ENCODE data around the gene HOXC12. TPM values are rescaled to one million over a fixed set of nuclear protein-coding genes. Genes with fewer than 3 reads are reported as not detected.

Gene HOXC12
- total RNA-seq, 1 donor from 2014 or later: not detected

DNA sequence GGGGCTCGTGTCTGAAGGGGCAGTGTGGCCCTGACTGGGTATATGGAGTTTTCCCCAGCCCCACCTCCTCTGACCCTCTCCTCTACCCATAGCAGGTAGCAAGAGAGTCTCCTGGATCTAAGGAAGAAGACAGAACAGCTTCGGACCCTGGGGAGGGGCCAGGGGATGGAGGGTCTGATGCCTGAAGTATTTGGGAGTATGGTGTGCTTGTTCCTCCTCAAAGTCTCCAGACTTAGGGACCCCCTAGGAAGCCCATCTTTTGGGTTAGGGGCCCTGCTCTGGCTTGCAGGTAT, 53.5 kb downstream of the HOXC12 start:
- Mint-ChIP-seq H3K36me3 (no peaks in the 10 kb centered on the region), H3K4me1 (ENCODE audit: unreplicated experiment) (peaks cover 24% of the 10 kb centered on the region), H3K27me3 (peaks cover 99% of the 10 kb centered on the region), H3K9me3 (no peaks in the 10 kb centered on the region), H3K4me3 (peak overlapping the region; percentile 83), H3K27ac (peak overlapping the region; percentile 36)
- no peak for DNase-seq (ENCODE audit: extremely low spot score, unreplicated experiment)
- TF ChIP-seq, protein P1, sequence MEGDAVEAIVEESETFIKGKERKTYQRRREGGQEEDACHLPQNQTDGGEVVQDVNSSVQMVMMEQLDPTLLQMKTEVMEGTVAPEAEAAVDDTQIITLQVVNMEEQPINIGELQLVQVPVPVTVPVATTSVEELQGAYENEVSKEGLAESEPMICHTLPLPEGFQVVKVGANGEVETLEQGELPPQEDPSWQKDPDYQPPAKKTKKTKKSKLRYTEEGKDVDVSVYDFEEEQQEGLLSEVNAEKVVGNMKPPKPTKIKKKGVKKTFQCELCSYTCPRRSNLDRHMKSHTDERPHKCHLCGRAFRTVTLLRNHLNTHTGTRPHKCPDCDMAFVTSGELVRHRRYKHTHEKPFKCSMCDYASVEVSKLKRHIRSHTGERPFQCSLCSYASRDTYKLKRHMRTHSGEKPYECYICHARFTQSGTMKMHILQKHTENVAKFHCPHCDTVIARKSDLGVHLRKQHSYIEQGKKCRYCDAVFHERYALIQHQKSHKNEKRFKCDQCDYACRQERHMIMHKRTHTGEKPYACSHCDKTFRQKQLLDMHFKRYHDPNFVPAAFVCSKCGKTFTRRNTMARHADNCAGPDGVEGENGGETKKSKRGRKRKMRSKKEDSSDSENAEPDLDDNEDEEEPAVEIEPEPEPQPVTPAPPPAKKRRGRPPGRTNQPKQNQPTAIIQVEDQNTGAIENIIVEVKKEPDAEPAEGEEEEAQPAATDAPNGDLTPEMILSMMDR (conservative IDR thresholded peaks at IDR 0.05): no peak

Small RNA genes within 50 kb of the gene (microRNA-seq; reads per million reads assigned to microRNA genes)
- 5.5 reads per million, percentile 21 among the genes with 10 or more reads in this experiment for gene MIR196A2

Other genes starting within 250 kb of the HOXC12 start
- gene CALCOCO1, start 227.5 kb upstream of the HOXC12 start, total RNA-seq (ENCODE audit: low replicate concordance): 66.2 and 86.7 TPM in 2 replicates
- gene CISTR, start 202.9 kb upstream of the HOXC12 start, total RNA-seq (ENCODE audit: low replicate concordance): not detected in 2 replicates
- 0.48 TPM in 1 of 2 replicates, not detected in the other for gene HOXC13, start 16.1 kb upstream of the HOXC12 start, total RNA-seq (ENCODE audit: low replicate concordance)
- gene HOXC11, start 18.2 kb downstream of the HOXC12 start, total RNA-seq (ENCODE audit: low replicate concordance): 0.12 TPM in 1 of 2 replicates, not detected in the other
- gene HOTAIR, start 20.1 kb downstream of the HOXC12 start, total RNA-seq (ENCODE audit: low replicate concordance): not detected in 2 replicates
- not detected in 2 replicates for gene HOXC10, start 30.2 kb downstream of the HOXC12 start, total RNA-seq (ENCODE audit: low replicate concordance)
- 0.27 and 0.36 TPM in 2 replicates for gene HOXC9, start 45.3 kb downstream of the HOXC12 start, total RNA-seq (ENCODE audit: low replicate concordance)
- 0.77 and 1.5 TPM in 2 replicates for gene HOXC8, start 54.1 kb downstream of the HOXC12 start, total RNA-seq (ENCODE audit: low replicate concordance)
- gene HOXC6, start 73.5 kb downstream of the HOXC12 start, total RNA-seq (ENCODE audit: low replicate concordance): 4.8 and 23.0 TPM in 2 replicates
- gene HOXC5, start 78.1 kb downstream of the HOXC12 start, total RNA-seq (ENCODE audit: low replicate concordance): 1.9 and 56.9 TPM in 2 replicates
- 6.7 and 47.9 TPM in 2 replicates for gene HOXC4, start 98.9 kb downstream of the HOXC12 start, total RNA-seq (ENCODE audit: low replicate concordance)
- 48.3 and 52.5 TPM in 2 replicates for gene SMUG1, start 234.1 kb downstream of the HOXC12 start, total RNA-seq (ENCODE audit: low replicate concordance)

Data from type B pancreatic cell (in vitro differentiated cells).